Adipocyte (in vitro differentiated cells): Measurements from ENCODE around the gene RAB40AL.
"Not testable (repeated sequence)": the region's sequence is repeated elsewhere in the genome, so short reads cannot be mapped to it uniquely, and the experiment has no call there.

Experiments
- DNase-seq: peaks from one replicate; pipeline ENCODE4 v3.0.0-alpha.2; 2015; ENCODE audit warnings: low read depth
- H3K27me3 ChIP-seq: replicated peaks from 2 replicates; pipeline ENCODE4 v1.7.0; 2013; ENCODE audit warnings: mild to moderate bottlenecking, low read length, moderate library complexity; ENCODE audit not compliant: control insufficient read depth, insufficient read depth
- H3K36me3 ChIP-seq: 2 replicates; pipeline ENCODE4 v1.7.0; 2013; ENCODE audit warnings: low read length, mild to moderate bottlenecking, moderate library complexity; ENCODE audit not compliant: control insufficient read depth, insufficient read depth, severe bottlenecking
- H3K4me1 ChIP-seq: 2 replicates; pipeline ENCODE4 v1.7.0; 2013; ENCODE audit warnings: mild to moderate bottlenecking, low read length, moderate library complexity; ENCODE audit not compliant: control insufficient read depth, insufficient read depth
- H3K4me3 ChIP-seq: 2 replicates; pipeline ENCODE4 v1.7.0; 2013; ENCODE audit warnings: mild to moderate bottlenecking, low read length, moderate library complexity
- H3K9ac ChIP-seq: 2 replicates; pipeline ENCODE4 v1.7.0; 2013; ENCODE audit warnings: mild to moderate bottlenecking, low read length, moderate library complexity
- H3K9me3 ChIP-seq: 2 replicates; pipeline ENCODE4 v1.7.0; 2013; ENCODE audit warnings: mild to moderate bottlenecking, low read length, moderate library complexity; ENCODE audit not compliant: control insufficient read depth

Gene RAB40AL, protein sequence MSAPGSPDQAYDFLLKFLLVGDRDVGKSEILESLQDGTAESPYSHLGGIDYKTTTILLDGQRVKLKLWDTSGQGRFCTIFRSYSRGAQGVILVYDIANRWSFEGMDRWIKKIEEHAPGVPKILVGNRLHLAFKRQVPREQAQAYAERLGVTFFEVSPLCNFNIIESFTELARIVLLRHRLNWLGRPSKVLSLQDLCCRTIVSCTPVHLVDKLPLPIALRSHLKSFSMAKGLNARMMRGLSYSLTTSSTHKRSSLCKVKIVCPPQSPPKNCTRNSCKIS

DNA sequence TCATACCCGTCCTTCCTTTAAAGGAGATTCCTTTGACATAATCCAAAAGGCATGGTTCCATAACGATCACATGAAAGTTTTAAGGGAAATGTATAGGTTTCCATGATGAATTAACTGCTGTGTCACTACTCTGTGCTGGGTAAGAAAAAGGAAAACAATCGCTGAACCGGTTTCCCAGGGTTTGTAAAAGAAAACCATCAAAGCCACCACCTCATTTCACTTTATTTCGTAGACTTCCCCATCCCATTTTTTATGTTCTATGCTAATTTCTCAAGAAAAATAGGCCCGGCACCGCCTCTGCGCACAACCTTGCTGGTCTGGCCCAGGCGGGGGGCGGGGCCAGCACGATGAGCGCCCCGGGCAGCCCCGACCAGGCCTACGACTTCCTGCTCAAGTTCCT lies at the start of gene RAB40AL:
TSS of gene RAB40AL (plus strand) at position 301 of the 400 bp plus-strand sequence. CDS start at position 348, 47 bp downstream.
- not testable (repeated sequence) for H3K36me3 ChIP-seq, DNase-seq, H3K4me1 ChIP-seq, H3K27me3 ChIP-seq, H3K9me3 ChIP-seq, H3K9ac ChIP-seq, H3K4me3 ChIP-seq

DNA sequence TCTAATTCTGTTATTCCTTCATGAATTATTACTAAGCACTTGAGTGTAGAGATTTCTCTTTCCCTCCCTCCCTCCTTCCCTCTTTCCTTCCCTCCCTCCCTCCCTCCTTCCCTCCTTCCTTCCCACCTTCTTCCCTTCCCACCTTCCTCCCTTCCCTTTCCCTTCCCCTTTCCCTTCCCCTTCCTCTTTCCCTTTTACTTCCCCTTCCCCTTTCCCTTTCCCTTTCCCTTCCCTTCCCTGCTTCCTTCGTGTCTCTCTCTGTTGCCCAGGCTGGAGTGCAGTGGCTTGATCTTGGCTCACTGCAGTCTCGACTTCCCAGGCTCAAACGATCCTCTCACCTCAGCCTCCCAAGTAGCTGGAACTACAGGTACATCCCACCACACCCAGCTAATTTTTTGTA lies 49.4 kb upstream of the RAB40AL start:
- no peak for DNase-seq
- Histone ChIP-seq H3K27me3 (peaks cover 3% of the 10 kb centered on the region), H3K9me3 (no peaks in the 10 kb centered on the region), H3K4me3 (no peak overlapping the region), H3K4me1 (no peaks in the 10 kb centered on the region), H3K9ac (no peak overlapping the region), H3K36me3 (no peaks in the 10 kb centered on the region)

GRCh38 chrX:102892103-102892502 lies 45.0 kb upstream of the RAB40AL start:
- no peaks in the 10 kb centered on the region for H3K4me1 ChIP-seq
- H3K36me3 ChIP-seq = no peaks in the 10 kb centered on the region
- no peak overlapping the region for H3K4me3 ChIP-seq
- H3K27me3 ChIP-seq = peaks cover 3% of the 10 kb centered on the region
- no peak for DNase-seq
- no peaks in the 10 kb centered on the region for H3K9me3 ChIP-seq
- H3K9ac ChIP-seq = no peak overlapping the region

DNA sequence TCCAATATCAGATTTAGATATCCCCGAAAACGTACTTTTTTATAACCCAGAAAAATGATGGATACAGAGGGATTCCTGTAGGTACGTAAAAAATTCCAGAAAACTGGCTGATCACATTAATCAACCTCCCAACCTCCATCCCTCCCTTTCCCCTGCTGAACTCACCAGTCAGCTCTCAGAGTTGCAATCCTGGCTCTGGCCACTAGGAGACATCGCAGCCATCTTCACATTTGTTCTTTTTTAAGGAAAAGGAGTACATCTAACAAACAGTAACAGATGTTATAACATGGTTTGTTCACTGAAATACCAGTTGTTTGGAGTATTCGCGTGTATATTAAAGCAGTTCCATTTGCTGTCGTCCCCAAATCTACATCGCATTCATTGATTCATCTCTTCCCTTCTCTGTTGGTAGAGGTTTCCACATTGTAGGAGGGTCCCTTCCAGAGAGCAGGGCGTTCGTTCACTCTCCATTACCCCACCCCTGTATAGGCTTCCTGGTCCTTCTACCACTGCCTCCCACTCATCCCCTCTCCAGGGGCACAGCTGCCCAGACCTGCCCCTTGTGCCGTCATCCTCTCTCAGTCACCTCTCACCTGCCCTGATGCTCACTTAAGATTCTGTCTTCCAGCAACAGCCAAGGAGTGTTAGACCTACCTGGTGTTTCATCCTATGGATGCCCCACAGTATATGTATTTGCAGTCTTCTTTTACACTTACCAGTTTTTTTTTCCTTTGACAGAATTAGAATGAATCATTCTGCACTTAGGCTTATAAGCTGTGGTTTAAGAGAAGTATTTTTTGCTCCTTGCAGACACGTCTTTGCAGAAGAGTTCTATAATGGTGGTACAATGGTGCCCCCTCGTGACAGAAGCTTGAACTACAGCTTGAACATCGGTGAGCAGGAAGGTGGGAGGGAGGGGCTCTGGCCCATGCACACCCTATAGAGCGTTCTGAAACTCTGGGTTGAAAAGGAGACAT lies 36.8 kb upstream of the RAB40AL start:
- no peaks in the 10 kb centered on the region for H3K9me3 ChIP-seq
- H3K27me3 ChIP-seq = peaks cover 16% of the 10 kb centered on the region
- no peak overlapping the region for H3K9ac ChIP-seq
- no peaks in the 10 kb centered on the region for H3K36me3 ChIP-seq
- DNase-seq = peak; percentile 76
- no peaks in the 10 kb centered on the region for H3K4me1 ChIP-seq
- H3K4me3 ChIP-seq = no peak overlapping the region

GRCh38 chrX:102902355-102902754 lies 34.7 kb upstream of the RAB40AL start:
- no peaks in the 10 kb centered on the region for H3K4me1 ChIP-seq
- H3K36me3 ChIP-seq = no peaks in the 10 kb centered on the region
- no peaks in the 10 kb centered on the region for H3K9me3 ChIP-seq
- H3K9ac ChIP-seq = no peak overlapping the region
- H3K27me3 ChIP-seq = peaks cover 16% of the 10 kb centered on the region
- DNase-seq = no peak
- H3K4me3 ChIP-seq = no peak overlapping the region

GRCh38 chrX:102930990-102931756 lies 5.9 kb upstream of the RAB40AL start:
- Histone ChIP-seq H3K9ac (no peak overlapping the region), H3K27me3 (peaks cover 4% of the 10 kb centered on the region)
- no peak for DNase-seq

GRCh38 chrX:102934624-102935023 lies 2.4 kb upstream of the RAB40AL start:
- Histone ChIP-seq H3K9me3 (no peaks in the 10 kb centered on the region), H3K36me3 (no peaks in the 10 kb centered on the region), H3K27me3 (no peaks in the 10 kb centered on the region), H3K4me1 (no peaks in the 10 kb centered on the region), H3K9ac (no peak overlapping the region), H3K4me3 (no peak overlapping the region)
- DNase-seq = peak; percentile 50

More at GRCh38 chrX:102930990-102931756, 5.9 kb upstream of the RAB40AL start:
- Histone ChIP-seq H3K9me3 (no peaks in the 10 kb centered on the region), H3K4me1 (no peaks in the 10 kb centered on the region), H3K36me3 (no peaks in the 10 kb centered on the region), H3K4me3 (no peak overlapping the region)

- no peak overlapping the region for H3K9ac ChIP-seq
- peak overlapping the region; percentile 31 for H3K4me3 ChIP-seq
- DNase-seq = peak; percentile 65
- H3K27me3 ChIP-seq = peaks cover 10% of the 10 kb centered on the region
- no peaks in the 10 kb centered on the region for H3K36me3 ChIP-seq
- no peaks in the 10 kb centered on the region for H3K4me1 ChIP-seq
- H3K9me3 ChIP-seq = no peaks in the 10 kb centered on the region
These were observed 14.1 kb downstream of the RAB40AL start for GRCh38 chrX:102950908-102951866.

- Histone ChIP-seq H3K9me3 (peaks cover 10% of the 10 kb centered on the region), H3K4me1 (no peaks in the 10 kb centered on the region), H3K9ac (no peak overlapping the region), H3K4me3 (no peak overlapping the region), H3K36me3 (no peaks in the 10 kb centered on the region), H3K27me3 (peaks cover 20% of the 10 kb centered on the region)
- peak; percentile 42 for DNase-seq
These were observed 20.7 kb downstream of the RAB40AL start for GRCh38 chrX:102957751-102958150.

GRCh38 chrX:102958794-102959193 lies 21.7 kb downstream of the RAB40AL start:
- no peak overlapping the region for H3K4me3 ChIP-seq
- no peaks in the 10 kb centered on the region for H3K4me1 ChIP-seq
- H3K9me3 ChIP-seq = peaks cover 10% of the 10 kb centered on the region
- no peaks in the 10 kb centered on the region for H3K36me3 ChIP-seq
- DNase-seq = no peak
- H3K27me3 ChIP-seq = peaks cover 23% of the 10 kb centered on the region
- H3K9ac ChIP-seq = no peak overlapping the region
